K562 (cell line): ENCODE data around the gene RNF19B.

Experiments
- EP300 ChIP-seq: IDR thresholded peaks from 2 replicates; pipeline ENCODE4 v1.6.1; 2012; ENCODE audit warnings: low read length, improper control_type of control experiment
- GABPB1 ChIP-seq: sonication (generic); formaldehyde crosslinking; IDR thresholded peaks from 2 replicates; pipeline ENCODE4 v1.8.0; 2022; ENCODE audit warnings: mild to moderate bottlenecking, missing genetic modification reagents
- MAFF ChIP-seq: IDR thresholded peaks from 2 replicates; pipeline ENCODE4 v1.6.1; 2012; ENCODE audit warnings: low read length, improper control_type of control experiment
- TF ChIP-seq, protein P1 (sequence below), 3 experiments: IDR thresholded peaks in 2 of 3; conservative IDR thresholded peaks in 1 of 3; 2 replicates each; pipeline ENCODE4 v1.5.1; 2011 to 2012; ENCODE audit warnings: low read length in 3 of 3, mild to moderate bottlenecking in 3 of 3, control low read depth in 2 of 3, improper control_type of control experiment in 1 of 3, inconsistent platforms in 1 of 3, low read depth in 1 of 3, mixed read lengths in 1 of 3, moderate library complexity in 1 of 3; ENCODE audit not compliant: insufficient read depth in 2 of 3
- TF ChIP-seq, protein P2 (sequence below): sonication (generic); formaldehyde crosslinking; IDR thresholded peaks from 2 replicates; pipeline ENCODE4 v1.8.0; 2023; ENCODE audit warnings: mild to moderate bottlenecking, missing genetic modification reagents

DNA sequence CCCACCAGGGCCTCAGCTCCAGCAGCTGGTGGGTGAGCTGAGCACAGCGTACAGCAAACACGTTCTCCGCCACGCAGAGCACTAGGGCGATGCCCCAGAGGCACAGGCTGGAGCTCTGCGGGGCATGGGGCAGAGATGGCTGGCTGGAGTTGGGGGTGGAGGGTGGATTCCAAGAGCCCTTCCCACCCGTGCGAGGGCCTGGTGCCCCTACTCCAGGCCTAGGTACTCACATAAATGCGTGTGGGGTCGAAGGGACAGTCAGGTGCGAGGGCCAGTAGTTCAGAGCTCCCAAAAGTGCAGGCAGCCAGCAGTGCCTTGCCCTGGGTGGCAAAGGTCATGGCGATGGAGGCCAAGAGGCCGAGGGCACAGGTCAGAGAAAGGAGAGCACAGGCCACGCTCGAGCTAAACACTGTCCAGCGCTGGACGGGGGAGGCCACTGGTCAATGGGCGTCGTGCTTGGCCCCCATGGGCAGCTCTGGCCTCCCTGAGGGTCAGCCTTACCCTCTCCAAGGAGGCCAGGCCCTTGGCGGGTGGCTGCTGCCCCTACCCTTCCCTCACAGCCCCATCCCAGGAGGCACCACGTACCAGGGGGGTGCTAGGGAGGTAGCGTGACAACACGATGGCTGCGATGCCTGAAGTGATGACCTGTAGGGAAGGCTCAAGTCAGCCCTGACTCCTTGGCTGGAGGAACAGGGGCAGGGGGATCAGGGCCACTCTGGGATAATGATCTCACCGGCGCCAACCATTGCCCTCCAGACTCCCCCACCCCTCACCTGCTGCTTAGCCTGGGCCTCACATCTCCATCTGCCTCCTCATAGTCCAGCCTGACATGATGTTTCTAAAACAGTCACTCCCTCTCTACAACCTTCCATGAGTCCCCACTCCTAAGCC lies 69.0 kb downstream of the RNF19B start:
- no peak for TF ChIP-seq GABPB1 (CRISPR knock-in tag)
- TF ChIP-seq, protein P1, sequence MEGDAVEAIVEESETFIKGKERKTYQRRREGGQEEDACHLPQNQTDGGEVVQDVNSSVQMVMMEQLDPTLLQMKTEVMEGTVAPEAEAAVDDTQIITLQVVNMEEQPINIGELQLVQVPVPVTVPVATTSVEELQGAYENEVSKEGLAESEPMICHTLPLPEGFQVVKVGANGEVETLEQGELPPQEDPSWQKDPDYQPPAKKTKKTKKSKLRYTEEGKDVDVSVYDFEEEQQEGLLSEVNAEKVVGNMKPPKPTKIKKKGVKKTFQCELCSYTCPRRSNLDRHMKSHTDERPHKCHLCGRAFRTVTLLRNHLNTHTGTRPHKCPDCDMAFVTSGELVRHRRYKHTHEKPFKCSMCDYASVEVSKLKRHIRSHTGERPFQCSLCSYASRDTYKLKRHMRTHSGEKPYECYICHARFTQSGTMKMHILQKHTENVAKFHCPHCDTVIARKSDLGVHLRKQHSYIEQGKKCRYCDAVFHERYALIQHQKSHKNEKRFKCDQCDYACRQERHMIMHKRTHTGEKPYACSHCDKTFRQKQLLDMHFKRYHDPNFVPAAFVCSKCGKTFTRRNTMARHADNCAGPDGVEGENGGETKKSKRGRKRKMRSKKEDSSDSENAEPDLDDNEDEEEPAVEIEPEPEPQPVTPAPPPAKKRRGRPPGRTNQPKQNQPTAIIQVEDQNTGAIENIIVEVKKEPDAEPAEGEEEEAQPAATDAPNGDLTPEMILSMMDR (IDR thresholded peaks at IDR 0.05 in 2 of 3, conservative IDR thresholded peaks at IDR 0.05 in 1 of 3; ENCODE audit: insufficient read depth in 2 of 3, low read depth in 1 of 3, low read length in 3 of 3): no peak
- no peak for TF ChIP-seq EP300
- TF ChIP-seq, protein P2, sequence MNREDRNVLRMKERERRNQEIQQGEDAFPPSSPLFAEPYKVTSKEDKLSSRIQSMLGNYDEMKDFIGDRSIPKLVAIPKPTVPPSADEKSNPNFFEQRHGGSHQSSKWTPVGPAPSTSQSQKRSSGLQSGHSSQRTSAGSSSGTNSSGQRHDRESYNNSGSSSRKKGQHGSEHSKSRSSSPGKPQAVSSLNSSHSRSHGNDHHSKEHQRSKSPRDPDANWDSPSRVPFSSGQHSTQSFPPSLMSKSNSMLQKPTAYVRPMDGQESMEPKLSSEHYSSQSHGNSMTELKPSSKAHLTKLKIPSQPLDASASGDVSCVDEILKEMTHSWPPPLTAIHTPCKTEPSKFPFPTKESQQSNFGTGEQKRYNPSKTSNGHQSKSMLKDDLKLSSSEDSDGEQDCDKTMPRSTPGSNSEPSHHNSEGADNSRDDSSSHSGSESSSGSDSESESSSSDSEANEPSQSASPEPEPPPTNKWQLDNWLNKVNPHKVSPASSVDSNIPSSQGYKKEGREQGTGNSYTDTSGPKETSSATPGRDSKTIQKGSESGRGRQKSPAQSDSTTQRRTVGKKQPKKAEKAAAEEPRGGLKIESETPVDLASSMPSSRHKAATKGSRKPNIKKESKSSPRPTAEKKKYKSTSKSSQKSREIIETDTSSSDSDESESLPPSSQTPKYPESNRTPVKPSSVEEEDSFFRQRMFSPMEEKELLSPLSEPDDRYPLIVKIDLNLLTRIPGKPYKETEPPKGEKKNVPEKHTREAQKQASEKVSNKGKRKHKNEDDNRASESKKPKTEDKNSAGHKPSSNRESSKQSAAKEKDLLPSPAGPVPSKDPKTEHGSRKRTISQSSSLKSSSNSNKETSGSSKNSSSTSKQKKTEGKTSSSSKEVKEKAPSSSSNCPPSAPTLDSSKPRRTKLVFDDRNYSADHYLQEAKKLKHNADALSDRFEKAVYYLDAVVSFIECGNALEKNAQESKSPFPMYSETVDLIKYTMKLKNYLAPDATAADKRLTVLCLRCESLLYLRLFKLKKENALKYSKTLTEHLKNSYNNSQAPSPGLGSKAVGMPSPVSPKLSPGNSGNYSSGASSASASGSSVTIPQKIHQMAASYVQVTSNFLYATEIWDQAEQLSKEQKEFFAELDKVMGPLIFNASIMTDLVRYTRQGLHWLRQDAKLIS (CRISPR knock-in tag): no peak
- no peak for TF ChIP-seq MAFF
